GM12892 (cell line): ENCODE measurements around the gene GP1BB.

Source experiments
- POLR2A ChIP-seq: IDR thresholded peaks from 2 replicates; pipeline ENCODE4 v1.6.1; 2011; ENCODE audit warnings: low read depth, low read length, control low read depth
- POLR2AphosphoS5 ChIP-seq: IDR thresholded peaks from 2 replicates; pipeline ENCODE4 v1.6.1; 2011; ENCODE audit warnings: low read depth, low read length, control low read depth

DNA sequence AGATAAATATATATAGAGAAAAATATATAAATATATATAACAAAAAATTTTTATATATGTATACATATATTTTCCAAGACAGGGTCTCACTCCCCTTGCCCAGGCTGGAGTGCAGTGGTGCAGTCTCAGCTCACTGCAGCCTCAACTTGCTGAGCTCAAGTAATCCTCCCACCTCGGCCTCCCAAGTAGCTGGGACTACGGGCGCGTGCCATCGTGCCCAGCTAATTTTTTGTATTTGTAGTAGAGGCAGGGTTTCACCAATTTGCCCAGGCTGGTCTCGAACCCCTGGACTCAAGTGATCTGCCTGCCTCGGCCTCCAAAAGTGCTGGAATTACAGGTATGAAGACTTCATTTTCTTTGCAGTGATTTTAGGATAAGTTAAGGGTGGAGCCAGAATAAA lies 47.9 kb upstream of the GP1BB start:
- TF ChIP-seq POLR2AphosphoS5 (no peak), POLR2A (no peak)
